NCI-H2227 treated with DMSO at 0.1 percent for 48 hours (cell line): Measurements from ENCODE around the gene ZP1.
A peak's percentile ranks its signal among the peaks of the same experiment; 100 is the strongest.
"Not testable (repeated sequence)": the region's sequence is repeated elsewhere in the genome, so short reads cannot be mapped to it uniquely, and the experiment has no call there.

Experiments
- DNase-seq: peaks from one replicate; lab custom pipeline; 2025; lab: John Stamatoyannopoulos, UW

ZP1 gene, protein sequence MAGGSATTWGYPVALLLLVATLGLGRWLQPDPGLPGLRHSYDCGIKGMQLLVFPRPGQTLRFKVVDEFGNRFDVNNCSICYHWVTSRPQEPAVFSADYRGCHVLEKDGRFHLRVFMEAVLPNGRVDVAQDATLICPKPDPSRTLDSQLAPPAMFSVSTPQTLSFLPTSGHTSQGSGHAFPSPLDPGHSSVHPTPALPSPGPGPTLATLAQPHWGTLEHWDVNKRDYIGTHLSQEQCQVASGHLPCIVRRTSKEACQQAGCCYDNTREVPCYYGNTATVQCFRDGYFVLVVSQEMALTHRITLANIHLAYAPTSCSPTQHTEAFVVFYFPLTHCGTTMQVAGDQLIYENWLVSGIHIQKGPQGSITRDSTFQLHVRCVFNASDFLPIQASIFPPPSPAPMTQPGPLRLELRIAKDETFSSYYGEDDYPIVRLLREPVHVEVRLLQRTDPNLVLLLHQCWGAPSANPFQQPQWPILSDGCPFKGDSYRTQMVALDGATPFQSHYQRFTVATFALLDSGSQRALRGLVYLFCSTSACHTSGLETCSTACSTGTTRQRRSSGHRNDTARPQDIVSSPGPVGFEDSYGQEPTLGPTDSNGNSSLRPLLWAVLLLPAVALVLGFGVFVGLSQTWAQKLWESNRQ

DNA sequence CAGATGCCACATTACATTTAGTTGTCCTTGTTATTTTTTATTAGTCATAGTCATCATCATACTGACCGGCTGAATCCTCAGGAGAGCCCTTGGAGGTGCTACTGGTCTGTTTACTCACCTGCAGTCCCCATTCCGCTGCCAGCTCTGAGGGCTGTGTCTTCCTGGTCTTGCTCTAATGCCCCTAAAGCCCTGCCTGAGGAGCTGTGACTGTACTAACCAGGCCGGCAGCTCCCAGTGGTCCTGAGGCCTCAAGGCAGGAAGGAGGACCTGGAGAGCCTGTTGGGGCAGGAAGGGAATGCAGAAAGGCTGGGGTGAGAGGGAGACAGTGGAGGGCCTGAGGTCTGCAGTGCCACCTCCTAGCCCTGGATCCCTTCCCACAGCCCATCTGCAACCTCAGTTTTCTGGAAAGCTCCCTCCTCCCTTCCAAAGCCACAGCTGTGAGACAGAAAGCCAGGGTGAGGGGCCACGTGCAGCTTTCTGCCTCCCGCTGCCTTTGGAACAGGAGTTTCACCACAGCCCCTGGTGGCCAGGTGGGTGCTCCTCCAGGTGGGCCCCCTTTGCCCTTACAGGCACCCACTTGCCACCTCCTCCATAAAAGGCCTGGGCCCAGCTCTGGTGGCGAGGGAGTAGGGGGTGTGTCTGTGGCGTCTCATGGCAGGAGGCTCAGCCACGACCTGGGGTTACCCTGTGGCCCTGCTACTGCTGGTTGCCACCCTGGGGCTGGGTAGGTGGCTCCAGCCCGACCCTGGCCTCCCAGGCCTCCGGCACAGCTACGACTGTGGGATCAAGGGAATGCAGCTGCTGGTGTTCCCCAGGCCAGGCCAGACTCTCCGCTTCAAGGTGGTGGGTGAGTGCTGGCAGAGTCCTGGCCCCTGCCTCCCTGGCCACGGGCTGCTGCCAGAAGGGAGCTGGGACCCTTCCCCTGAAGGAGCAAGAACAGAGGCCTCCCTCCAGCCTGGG lies at the start of gene ZP1:
Gene ZP1, plus strand, starts transcription at position 632 of the 960 bp plus-strand sequence. Its CDS starts 20 bp downstream, at position 652.
- DNase-seq: no peak

DNA sequence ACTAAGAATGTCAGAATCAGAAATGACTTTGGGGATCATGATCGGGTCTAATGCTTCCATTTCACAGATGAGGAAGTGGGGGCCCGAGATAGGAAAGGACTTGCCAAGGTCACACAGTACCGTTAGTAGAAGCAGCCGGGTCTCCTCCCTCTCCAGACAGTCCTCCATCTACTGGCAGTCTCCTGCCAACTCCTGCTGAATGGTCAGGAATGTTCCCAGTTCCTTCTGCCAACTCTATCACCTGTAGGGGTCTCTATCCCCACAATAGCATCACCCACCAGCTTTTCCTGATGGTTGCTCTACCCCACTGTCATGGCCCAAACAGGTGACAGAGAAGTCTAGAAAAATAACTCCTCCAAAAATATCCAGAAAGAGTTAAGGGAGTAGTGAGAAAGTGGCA lies 49.3 kb upstream of the ZP1 start:
- no peak for DNase-seq

DNA sequence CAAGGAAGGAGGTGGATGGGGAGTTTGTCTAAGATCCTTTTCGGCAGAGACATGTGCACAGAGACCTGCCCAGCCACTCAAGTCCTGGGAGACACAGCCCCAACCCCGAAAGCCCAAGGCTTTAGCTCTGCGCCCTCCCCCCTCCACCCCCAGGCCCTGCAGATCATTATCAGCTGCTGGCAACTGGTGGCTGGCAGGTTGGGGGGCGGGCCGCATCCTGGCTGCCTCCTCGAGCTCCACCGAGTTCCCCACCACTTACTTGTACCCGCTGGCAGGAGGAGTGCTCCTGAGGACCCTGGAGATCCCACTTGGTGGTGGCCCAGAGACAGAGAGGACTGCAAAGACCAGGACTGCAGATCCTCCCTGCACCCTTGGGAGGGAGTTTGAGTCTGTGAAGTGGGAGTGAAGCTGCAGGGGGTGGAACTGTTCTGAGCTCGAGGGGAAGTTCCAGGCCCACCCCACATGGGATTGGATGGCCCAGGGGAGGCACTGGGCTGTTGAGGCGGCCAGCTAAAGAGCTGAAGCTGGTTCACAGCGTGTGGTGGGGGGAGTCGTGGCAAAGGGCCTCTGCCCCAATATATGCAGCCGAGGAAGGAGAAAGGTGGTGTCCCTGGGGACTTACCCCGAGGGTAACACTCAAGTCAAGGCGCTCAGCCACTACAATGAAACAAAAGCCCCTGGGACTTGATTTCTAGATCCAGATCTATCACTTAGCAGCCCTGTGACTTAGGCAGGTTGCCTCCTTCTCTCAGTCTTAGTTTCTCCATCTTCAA lies 45.3 kb upstream of the ZP1 start:
- DNase-seq: no peak

DNA sequence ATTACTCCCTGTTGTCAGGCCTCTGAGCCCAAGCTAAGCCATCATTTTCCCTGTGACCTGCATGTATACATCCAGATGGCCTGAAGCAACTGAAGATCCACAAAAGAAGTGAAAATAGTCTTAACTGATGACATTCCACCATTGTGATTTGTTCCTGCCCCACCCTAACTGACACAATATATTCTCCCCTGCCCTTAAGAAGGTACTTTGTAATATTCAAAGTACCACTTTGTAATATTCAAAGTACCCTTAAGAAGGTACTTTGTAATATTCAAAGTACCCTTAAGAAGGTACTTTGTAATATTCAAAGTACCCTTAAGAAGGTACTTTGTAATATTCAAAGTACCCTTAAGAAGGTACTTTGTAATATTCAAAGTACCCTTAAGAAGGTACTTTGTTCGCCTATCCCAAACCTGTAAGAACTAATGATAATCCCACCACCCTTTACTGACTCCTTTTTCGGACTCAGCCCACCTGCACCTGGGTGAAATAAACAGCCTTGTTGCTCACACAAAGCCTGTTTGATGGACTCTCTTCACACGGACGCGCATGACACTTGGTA lies 43.5 kb upstream of the ZP1 start:
- DNase-seq: not testable (repeated sequence)

DNA sequence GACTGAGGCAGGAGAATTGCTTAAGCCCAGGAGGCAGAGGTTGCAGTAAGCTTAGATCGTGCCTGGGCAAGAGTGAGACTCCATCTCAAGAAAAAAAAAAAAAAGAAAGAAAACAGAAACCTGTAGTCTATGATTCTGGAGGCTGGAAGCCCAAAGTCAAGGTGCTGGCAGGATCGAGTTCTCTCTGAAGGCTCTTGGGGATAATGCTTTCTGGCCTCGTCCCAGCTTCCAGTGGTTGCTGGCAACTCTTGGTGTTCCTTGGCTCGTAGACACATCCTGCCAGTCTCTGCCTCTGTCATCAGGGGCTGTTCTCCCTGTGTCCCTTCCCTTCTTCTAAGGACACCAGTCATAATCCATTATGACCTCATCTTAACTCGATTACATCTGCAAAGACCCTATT lies 42.2 kb upstream of the ZP1 start:
- no peak for DNase-seq

DNA sequence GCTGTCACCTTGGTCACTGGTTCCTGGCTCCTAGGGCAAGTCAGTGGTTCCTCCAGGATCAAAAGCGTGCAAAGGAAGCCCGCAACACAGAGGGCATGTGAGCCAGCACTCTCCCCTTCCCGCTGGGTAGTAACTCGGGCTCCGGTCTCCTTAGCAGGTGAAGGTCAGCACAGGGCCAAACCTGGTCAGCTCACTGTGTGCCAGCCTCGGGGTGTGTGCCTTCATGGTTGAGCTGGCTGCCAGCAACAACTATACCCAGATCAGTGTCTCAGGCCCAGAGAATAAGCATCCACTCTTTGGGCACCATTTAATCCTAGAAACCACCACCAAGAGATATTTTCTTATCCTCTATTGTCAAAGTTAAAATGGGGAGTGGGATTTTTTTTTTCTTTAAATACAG lies 41.6 kb upstream of the ZP1 start:
- no peak for DNase-seq

DNA sequence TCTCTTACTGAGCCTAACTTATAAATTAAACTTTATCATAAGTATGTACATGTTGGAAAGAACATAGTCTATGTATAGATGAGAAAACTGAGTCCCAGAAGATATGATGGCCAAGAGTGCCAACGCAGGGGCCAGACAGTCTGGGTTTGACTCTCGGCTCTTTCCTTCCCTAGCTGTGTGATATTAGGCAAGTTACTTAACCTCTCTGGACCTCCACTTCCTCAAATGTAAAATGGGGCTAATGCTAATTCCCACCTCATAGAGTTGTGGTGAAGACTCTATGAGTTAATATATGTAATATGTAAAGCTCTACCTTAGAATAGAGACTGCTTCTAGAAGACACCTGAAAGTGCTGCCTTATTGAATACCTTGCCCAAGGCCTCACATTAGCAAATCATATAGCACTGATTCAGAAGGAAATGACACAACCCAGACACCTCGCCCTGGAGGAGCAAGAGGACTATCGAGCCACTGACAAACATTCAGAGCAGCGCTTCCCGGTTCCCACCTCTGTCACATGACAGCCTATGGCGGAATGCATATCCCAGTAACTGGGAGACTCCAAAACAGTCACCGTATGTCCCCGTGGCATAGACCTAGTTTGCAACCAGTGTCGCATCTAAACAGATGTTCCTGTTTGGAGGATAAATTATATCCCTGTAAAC lies 36.7 kb upstream of the ZP1 start:
- DNase-seq: peak; percentile 70

DNA sequence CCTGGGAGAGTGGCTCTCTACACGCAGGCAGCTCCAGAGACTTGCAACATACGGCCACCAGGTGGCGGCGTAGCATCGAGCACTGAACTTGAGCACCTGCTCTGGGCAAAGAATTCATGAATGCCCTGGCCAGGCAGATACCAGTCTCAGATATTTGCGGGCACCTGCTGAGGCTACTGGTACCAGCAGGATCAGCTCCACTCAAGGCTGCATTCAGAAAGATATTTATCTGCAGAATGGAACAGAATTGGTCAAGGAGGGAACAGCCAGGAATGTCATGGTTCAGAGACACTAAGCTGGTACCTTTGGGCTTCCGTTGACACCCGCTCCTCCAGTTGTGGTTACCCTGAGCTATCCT lies 36.2 kb upstream of the ZP1 start:
- DNase-seq: no peak

DNA sequence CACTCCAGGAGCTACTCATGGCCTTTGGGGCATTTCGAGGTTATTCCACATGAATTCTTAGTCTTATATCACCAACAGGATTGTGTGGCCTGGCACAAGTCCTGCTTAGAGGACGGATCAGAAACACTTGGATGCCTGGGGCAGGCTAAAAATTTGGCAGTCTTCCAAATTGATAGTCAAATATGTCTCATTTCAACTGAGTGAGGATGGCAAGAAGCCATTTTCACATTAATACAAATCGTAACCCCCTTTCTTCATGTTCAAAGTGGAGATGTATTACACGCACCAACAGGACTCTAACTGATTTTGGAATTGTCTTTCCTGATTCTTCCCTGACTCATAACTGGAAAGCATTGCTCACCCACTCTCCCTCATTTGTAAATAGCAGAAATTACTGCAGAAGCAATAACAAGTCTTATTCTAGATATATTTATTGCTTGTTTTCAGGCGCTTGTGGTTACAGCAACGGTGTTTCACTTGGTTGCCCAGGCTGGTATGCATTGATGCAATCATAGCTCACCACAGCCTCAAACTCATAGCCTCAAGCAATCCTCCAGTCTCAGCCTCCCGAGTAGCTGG lies 35.8 kb upstream of the ZP1 start:
- DNase-seq: no peak

DNA sequence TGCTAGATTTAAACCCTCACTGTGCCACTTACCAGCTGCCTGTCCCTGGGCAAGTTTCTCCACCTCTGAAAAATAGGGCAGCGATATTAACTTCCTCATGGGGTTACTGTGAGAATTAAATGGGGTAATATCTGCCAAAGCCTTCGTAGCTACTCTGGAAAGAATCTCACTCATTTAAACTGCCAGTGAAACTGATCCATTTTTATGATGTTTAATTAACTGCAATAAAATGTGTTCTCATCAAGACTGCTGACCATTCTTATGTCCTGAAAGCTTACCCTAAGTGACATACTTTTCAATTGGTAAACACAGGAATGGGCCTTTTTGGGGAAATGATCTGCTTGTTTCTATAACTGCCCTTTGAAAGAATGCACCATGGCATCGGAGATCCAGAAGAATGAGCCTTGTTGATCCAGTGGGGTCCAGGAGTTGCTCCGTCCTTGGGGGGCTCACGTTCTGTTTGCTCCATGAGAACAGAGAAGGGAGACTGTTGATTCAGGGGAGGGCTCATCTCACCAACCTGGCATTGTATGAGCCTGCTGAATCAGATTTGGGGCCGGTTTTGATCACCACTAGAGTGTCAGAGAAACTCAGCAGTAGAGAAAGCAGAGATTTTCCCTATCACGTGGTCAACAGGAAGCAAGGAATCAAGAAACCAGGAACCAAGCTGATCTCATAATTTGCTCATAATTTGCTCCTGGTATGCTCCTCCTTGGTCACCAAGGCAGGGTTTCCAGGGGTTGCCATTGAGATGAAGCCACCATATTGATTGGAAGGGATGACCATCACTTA lies 32.4 kb upstream of the ZP1 start:
- DNase-seq: no peak

DNA sequence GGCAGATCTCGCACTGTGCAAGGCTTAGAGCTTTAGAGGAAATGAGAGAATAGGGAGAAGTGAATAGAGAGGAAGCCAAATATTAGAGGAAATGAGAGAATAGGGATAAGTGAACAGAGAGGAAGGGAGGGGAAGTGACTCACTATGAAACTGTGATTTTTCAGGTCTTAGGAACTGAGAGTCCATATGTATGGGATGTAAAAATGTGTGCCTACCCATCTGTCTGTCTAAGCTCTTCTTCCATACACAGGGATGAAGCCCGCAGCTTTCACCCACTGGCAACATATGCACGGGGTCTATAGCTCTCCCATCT lies 31.9 kb upstream of the ZP1 start:
- DNase-seq: no peak

DNA sequence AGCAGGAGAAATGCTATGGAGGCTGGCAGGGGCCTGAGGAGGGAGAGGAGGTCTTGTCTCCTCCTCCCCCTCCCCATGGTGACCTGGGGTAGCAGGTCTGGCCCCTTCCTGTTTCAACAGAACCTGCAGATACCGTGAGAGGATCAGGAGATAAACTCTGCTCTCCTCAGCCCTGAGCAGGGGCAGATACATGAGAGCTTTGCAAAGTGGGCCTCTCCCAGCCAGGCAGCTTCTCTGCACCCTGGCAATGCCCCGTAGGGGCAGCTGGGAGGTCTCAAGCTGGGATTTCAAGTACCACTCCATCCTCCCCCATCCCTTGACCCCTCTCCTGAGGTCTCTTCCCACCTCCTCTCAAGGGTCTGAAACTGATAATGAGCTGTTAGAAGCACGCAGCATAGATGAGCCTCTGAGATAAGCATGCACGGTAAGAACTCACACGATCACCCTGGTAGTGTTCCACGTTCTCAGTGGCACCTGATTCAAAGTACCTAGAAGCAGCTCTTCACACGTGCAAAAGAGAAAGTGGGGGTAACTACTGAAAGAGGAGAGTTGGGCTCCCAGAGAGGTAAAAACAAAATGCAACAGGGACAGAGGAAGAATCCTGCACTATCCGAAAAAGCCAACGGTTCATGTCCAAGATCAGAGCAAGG lies 30.4 kb upstream of the ZP1 start:
- no peak for DNase-seq

DNA sequence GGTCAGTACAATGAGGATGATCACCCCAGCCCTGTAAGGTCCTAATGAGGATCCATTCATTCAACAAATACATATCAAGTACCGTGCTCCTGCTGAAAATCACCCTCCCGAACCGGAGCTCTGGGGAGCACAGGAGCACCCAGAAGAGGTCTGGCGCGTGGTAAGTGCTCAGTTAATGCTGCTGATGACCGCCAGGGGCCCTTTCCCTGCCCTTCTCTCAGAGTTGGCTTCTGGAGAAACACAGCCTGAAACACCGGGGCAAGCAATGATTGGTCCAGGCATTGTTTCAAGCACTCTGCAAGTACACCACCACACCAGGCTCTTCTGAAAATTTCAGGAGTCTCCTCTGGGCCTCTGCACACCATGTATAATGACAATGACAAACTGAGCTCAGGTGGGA lies 29.2 kb upstream of the ZP1 start:
- no peak for DNase-seq

DNA sequence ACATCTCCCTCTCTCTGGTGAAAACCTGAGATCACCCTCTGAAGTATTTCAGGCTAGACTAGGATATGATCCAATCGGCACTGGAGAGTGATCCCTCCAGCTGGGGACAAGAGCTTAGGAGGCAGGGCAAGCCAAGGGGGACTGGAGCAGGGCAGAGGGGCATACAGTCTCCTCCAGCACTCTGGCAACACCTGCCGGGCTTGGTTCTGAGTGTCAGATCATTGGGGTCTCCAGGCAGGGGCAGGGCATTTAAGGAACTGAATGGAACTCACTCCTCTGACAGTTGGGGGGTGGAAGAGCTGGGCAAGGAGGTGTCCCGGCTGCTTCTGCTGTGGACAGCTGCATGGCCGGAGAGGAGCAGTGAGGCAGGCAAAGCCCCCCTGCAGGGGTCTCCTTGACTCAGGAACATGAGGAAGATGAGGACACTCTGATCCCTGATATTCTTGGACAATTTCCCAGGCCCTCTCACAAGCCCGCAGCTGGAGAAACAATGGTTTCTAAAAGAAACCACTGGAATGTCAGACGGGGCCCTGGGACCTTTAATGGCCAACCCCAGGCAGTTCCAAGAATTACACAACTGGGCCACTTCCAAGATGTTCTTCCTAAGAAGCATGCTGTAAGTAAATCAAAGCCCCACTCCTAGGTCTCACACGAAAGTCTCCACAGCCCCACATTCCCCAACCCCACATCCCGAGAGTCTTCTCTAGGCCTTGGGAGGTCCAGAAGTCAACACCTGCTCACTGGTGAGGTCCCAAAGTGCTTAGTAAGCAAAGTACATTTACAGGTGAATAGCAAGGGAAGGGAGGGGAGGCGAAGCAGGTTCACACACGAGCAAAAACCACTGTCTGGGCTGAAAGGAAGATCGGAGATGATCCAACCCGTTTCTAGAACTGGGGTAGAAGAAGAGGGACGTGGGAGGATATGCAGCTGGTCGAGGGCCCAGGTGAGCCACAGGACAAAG lies 26.6 kb upstream of the ZP1 start:
- DNase-seq: no peak

DNA sequence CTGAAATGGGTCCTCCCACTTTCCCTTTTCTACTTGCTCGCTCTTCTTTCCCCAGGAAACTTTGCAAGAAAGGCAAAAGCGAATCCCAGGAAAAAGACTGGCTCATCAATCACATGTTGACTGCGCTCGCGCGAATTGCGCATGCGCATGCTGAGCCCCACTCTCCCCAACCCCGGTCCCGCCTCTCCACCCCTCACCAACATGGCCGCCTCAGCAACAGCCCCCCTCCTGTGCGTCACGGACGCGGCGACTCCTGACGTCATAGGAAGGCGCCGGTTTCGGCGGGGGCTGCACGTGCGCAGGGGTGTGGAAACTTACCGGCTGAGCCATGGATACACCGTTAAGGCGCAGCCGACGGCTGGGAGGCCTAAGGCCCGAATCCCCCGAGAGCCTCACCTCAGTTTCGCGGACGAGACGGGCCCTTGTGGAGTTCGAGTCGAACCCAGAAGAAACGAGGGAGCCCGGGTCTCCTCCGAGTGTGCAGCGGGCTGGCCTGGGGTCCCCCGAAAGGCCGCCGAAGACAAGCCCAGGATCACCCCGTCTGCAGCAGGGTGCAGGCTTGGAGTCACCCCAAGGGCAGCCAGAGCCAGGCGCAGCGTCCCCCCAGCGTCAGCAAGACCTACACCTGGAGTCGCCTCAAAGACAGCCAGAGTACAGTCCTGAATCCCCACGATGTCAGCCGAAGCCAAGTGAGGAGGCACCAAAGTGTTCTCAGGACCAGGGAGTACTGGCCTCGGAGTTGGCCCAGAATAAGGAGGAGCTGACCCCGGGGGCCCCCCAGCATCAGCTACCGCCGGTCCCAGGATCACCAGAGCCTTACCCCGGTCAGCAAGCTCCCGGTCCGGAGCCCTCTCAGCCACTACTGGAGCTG lies 25.3 kb upstream of the ZP1 start, which contains the start of gene CCDC86:
Gene CCDC86, plus strand, starts transcription at position 317 of the 871 bp plus-strand sequence. Its CDS starts 12 bp downstream, at position 329.
- DNase-seq: peak; percentile 93

DNA sequence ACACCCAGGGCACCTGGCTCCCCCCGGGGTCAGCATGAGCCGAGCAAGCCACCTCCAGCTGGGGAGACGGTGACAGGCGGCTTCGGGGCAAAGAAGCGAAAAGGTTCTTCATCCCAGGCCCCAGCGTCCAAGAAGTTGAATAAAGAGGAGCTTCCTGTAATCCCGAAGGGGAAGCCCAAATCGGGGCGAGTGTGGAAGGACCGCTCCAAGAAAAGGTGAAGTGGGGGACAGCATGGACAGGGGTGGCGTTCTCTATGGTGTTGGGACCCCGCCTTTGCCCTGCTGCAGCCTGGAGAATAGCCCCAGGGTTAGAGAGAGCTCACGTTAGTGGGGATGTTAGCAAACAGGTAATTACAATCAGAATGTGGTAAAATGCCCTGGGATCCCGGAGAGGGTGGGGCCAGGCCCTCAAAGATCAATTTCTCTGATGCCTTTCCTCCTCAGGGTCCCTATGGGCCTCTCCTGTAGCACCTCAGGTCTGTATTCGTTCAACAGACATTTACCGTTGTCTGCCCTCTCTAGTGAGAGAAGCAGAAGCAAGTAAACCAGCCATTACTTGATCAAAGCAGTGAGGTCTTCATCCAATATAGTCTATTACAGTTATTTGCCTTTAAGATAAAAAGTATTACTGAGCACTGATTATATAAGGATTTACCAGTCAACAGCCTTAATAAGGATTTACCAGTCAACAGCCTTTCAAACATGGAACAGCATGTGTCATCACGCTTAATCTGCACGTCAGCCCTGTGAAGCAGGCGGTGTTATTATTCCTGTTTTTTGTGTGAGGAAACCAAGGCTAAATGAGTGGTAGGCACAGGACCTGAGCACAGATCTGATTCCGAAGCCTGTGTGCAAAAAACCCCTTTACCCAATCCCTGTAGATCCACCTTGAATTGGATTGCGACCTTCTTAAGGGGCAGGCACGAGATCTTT lies 24.4 kb upstream of the ZP1 start:
- no peak for DNase-seq
